B cell (primary cell): Measurements from ENCODE around the gene LCE6A. TPM values are rescaled to one million over a fixed set of nuclear protein-coding genes. Genes with fewer than 3 reads are reported as not detected.

ENCODE experiments used
- ATAC-seq: fragments of 200-7000 bp; cut with Tn5 transposase; one replicate; pipeline ENCODE4 v1.10.0; 2021; ENCODE audit warnings: low read depth, mild to moderate bottlenecking, moderate number of reproducible peaks, moderate library complexity
- CTCF ChIA-PET: fragments of 350-600 bp; sonication (Branson Sonifier 250); formaldehyde crosslinking; loops from one replicate; lab custom pipeline; 2021; ENCODE audit warnings: antibody characterized with exemption, inconsistent platforms; lab: Charles Lee
- POLR2A ChIA-PET: fragments of 350-600 bp; sonication (Branson Sonifier 250); formaldehyde crosslinking; loops from one replicate; lab custom pipeline; 2021; ENCODE audit warnings: antibody characterized with exemption; lab: Charles Lee
- DNase-seq: peaks from one replicate; pipeline ENCODE4 v3.0.0; 2013
- H2AFZ ChIP-seq: 2 replicates; pipeline ENCODE4 v1.6.1; 2012; ENCODE audit warnings: mild to moderate bottlenecking, low read depth, low read length; ENCODE audit not compliant: insufficient read depth, poor library complexity, severe bottlenecking
- H3K27ac ChIP-seq, 2 donors: 1 replicate in 1 of 2; 2 replicates in 1 of 2; pipeline ENCODE4 v1.5.1; 2012 to 2013; ENCODE audit warnings: low read length in 2 of 2, mild to moderate bottlenecking in 2 of 2, moderate library complexity in 1 of 2
- H3K27me3 ChIP-seq, 4 experiments: fragments of 200-600 bp in 1 of 4; sonication (generic) in 1 of 4; replicated peaks in 1 of 4; 1 replicate in 2 of 4; 2 replicates in 2 of 4; pipeline versions ENCODE4 v1.6.1 to v1.7.0; 2013 to 2016; ENCODE audit warnings: low read length in 3 of 4, mild to moderate bottlenecking in 2 of 4, mixed read lengths in 1 of 4, moderate library complexity in 1 of 4; ENCODE audit not compliant: insufficient read depth in 4 of 4, control insufficient read depth in 3 of 4; ENCODE audit errors: control extremely low read depth in 1 of 4
- H3K36me3 ChIP-seq, 2 experiments: replicated peaks in 1 of 2; 1 replicate in 1 of 2; 2 replicates in 1 of 2; pipeline versions ENCODE4 v1.6.1 to v1.7.1; 2013; ENCODE audit warnings: low read length in 1 of 2; ENCODE audit not compliant: insufficient read depth in 2 of 2, control insufficient read depth in 1 of 2; ENCODE audit errors: control extremely low read depth in 1 of 2, extremely low read depth in 1 of 2
- H3K4me1 ChIP-seq, 2 donors: fragments of 200-600 bp in 1 of 2; sonication (generic) in 1 of 2; 1 replicate in 1 of 2; 2 replicates in 1 of 2; pipeline versions ENCODE4 v1.5.1 to v1.6.1; 2013 to 2017; ENCODE audit warnings: low read length in 2 of 2; ENCODE audit not compliant: control insufficient read depth in 2 of 2, insufficient read depth in 2 of 2
- H3K4me2 ChIP-seq: replicated peaks from 2 replicates; pipeline ENCODE3; 2012; ENCODE audit warnings: mild to moderate bottlenecking, low read depth, low read length; ENCODE audit not compliant: poor library complexity, severe bottlenecking
- H3K4me3 ChIP-seq, 5 experiments: fragments of 200-600 bp in 1 of 5; sonication (generic) in 1 of 5; 1 replicate in 3 of 5; 2 replicates in 2 of 5; pipeline versions ENCODE4 v1.5.1 to v1.7.0; 2011 to 2016; ENCODE audit warnings: low read length in 4 of 5, mild to moderate bottlenecking in 4 of 5, low read depth in 2 of 5, control low read depth in 1 of 5, moderate library complexity in 1 of 5; ENCODE audit not compliant: insufficient read depth in 1 of 5; ENCODE audit errors: control extremely low read depth in 1 of 5, extremely low read depth in 1 of 5
- H3K79me2 ChIP-seq: fragments of 200-600 bp; sonication (generic); one replicate; pipeline ENCODE4 v1.6.0; 2016; ENCODE audit warnings: low read length; ENCODE audit not compliant: control insufficient read depth, insufficient read depth
- H3K9ac ChIP-seq: fragments of 200-600 bp; sonication (generic); 2 replicates; pipeline ENCODE4 v1.6.1; 2017; ENCODE audit warnings: mild to moderate bottlenecking, low read length, moderate library complexity
- H3K9me3 ChIP-seq, 3 donors: one replicate each; pipeline versions ENCODE4 v1.6.1 to v1.7.1; 2013; ENCODE audit warnings: low read length in 2 of 3; ENCODE audit not compliant: control insufficient read depth in 2 of 3, insufficient read depth in 1 of 3; ENCODE audit errors: control extremely low read depth in 1 of 3
- H4K20me1 ChIP-seq: 2 replicates; pipeline ENCODE4 v1.6.0; 2012; ENCODE audit warnings: mild to moderate bottlenecking, low read length; ENCODE audit not compliant: insufficient read depth, control insufficient read depth, poor library complexity, severe bottlenecking
- H3K27ac Mint-ChIP-seq: one replicate; pipeline ENCODE4 v1.8.0; 2021; ENCODE audit warnings: mixed read lengths
- H3K27me3 Mint-ChIP-seq: one replicate; pipeline ENCODE4 v1.8.0; 2021; ENCODE audit warnings: mixed read lengths
- H3K4me1 Mint-ChIP-seq: one replicate; pipeline ENCODE4 v1.8.0; 2021; ENCODE audit warnings: mixed read lengths
- H3K4me3 Mint-ChIP-seq: one replicate; pipeline ENCODE4 v1.8.0; 2021; ENCODE audit warnings: mixed read lengths
- H3K9me3 Mint-ChIP-seq: one replicate; pipeline ENCODE4 v1.8.0; 2022; ENCODE audit warnings: mixed read lengths; ENCODE audit not compliant: insufficient read depth
- EZH2 ChIP-seq: IDR thresholded peaks from 2 replicates; pipeline ENCODE4 v1.6.1; 2012; ENCODE audit warnings: borderline replicate concordance, low read depth, mild to moderate bottlenecking, moderate library complexity, low read length; ENCODE audit not compliant: insufficient read depth, poor library complexity, severe bottlenecking
- WGBS: methylation state at CpG from one replicate; pipeline ENCODE4 v1.1.5; 2013; ENCODE audit warnings: missing lambda C conversion rate; ENCODE audit not compliant: insufficient coverage; 5-methylcytosine and 5-hydroxymethylcytosine counted together
- intact Hi-C: fragments of 100-400 bp; cut with micrococcal nuclease; formaldehyde crosslinking; loops from one replicate; pipeline ENCODE4 v1.10.0; 2022
- polyA plus RNA-seq: library from polyadenylated mRNA; depleted of rRNA; stranded (reverse); fragments of >200 nt; gene quantifications from 2 replicates; pipeline ENCODE4 v1.2.3, GENCODE V29; 2012
- total RNA-seq, 2 donors: library from RNA; stranded (reverse); fragments of 120-200 nt in 1 of 2; gene quantifications; 1 replicate in 1 of 2; 2 replicates in 1 of 2; pipeline versions ENCODE4 v1.2.3 to v1.2.4, GENCODE V29; 2013 to 2022
- TF ChIP-seq, protein P1 (sequence below): fragments of 200-600 bp; IDR thresholded peaks from one replicate; pipeline ENCODE4 v1.8.0; 2022; ENCODE audit warnings: antibody characterized with exemption, mild to moderate bottlenecking

Gene LCE6A
- total and polyA plus RNA-seq, 2 donors (not counting 1 experiment from before 2014, with no cell fraction given): not detected

DNA sequence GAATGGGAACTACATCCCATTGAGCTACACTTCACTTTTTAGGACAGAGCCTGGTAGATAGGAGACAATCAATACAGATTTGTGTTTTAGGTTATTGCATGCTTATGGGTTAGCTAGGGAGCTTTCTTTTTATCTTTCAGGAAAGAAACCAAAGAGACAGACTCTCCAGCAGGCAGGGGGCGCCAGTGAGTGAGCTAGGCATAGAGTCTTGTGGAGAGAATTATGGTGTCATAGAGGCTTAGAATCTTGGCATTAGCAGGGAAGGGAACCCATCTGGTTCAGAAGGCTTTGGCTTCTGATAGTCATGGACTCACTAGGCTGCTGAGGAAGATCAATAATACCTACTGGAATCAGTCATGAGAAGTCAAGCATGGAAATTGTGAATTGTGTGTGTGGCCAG is 35.4 kb downstream of the LCE6A start, which contains the start of gene SMCP:
Gene SMCP (plus strand): TSS at position 281 of the 400 bp plus-strand sequence. CDS start 6,101 bp downstream, outside the sequence.
- no peak within 1 kb of the TSS for H3K4me3 Mint-ChIP-seq
- WGBS: no CpG with 5 or more reads among the region's 1 CpG
- Histone ChIP-seq H3K9me3 (no peaks in the 10 kb centered on the region), H3K36me3 (no peaks in the 10 kb centered on the region), H4K20me1 (no peaks in the 10 kb centered on the region), H3K4me3 (no peak within 1 kb of the TSS), H3K79me2 (no peaks in the 10 kb centered on the region), H3K4me2 (no peak within 1 kb of the TSS), H3K9ac (no peak within 1 kb of the TSS), H3K27me3 (peaks cover 0 to 3% (median 1%) of the 10 kb centered on the region in 4 experiments), H3K27ac (no peak within 1 kb of the TSS), H2AFZ (no peak within 1 kb of the TSS), H3K4me1 (no peaks in the 10 kb centered on the region)
- no peak for DNase-seq
- ChIA-PET CTCF (no interaction called here), POLR2A (no interaction called here)
- H3K9me3 Mint-ChIP-seq: no peaks in the 10 kb centered on the region
- H3K27me3 Mint-ChIP-seq: peaks cover 29% of the 10 kb centered on the region
- TF ChIP-seq, protein P1, sequence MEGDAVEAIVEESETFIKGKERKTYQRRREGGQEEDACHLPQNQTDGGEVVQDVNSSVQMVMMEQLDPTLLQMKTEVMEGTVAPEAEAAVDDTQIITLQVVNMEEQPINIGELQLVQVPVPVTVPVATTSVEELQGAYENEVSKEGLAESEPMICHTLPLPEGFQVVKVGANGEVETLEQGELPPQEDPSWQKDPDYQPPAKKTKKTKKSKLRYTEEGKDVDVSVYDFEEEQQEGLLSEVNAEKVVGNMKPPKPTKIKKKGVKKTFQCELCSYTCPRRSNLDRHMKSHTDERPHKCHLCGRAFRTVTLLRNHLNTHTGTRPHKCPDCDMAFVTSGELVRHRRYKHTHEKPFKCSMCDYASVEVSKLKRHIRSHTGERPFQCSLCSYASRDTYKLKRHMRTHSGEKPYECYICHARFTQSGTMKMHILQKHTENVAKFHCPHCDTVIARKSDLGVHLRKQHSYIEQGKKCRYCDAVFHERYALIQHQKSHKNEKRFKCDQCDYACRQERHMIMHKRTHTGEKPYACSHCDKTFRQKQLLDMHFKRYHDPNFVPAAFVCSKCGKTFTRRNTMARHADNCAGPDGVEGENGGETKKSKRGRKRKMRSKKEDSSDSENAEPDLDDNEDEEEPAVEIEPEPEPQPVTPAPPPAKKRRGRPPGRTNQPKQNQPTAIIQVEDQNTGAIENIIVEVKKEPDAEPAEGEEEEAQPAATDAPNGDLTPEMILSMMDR: no peak
- no peak for TF ChIP-seq EZH2
- no peak within 1 kb of the TSS for H3K27ac Mint-ChIP-seq
- intact Hi-C loops: no loop called here
- peaks cover 2% of the 10 kb centered on the region for H3K4me1 Mint-ChIP-seq
- no peak for ATAC-seq

DNA sequence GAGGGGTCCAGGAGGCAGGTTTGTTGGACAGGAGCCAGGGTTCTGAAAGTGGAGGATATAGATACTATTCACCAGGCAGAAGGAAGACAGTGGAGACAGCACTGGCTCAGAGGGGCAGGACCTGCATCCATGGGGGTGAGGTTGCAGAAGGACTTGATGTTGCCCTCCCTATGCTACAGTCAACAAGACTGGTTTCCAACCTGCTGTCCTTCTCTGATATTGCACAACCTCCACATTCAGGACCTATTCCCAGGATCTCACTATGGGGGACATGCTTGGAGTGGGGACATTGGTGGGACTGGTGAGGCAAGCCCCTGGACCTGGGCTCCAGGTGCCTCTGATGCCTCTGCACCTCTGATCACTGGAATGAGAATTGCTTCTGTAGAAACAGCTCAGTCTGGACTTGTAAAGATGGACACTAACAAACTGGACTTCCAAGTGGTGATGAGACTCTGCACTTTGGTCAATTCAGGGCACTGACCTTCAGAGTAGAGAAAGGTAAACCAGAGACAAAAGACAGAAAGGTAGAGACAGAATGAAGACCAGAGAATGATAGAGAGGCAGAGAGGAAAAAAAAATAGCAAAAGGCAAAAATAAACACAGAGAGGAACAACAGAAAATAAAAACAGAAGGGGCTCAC is 37.0 kb downstream of the LCE6A start:
- Histone ChIP-seq H3K79me2 (no peaks in the 10 kb centered on the region), H3K27ac (no peak overlapping the region), H3K4me3 (no peak overlapping the region), H4K20me1 (no peaks in the 10 kb centered on the region), H3K4me2 (no peak overlapping the region), H3K4me1 (no peaks in the 10 kb centered on the region), H3K36me3 (no peaks in the 10 kb centered on the region), H2AFZ (no peak overlapping the region), H3K9me3 (no peaks in the 10 kb centered on the region), H3K27me3 (peaks cover 0 to 3% (median 1%) of the 10 kb centered on the region in 4 experiments), H3K9ac (no peak overlapping the region)
- ATAC-seq (no peak), DNase-seq (no peak)
- Mint-ChIP-seq H3K27ac (no peak overlapping the region), H3K27me3 (peaks cover 23% of the 10 kb centered on the region), H3K9me3 (no peaks in the 10 kb centered on the region), H3K4me3 (no peak overlapping the region), H3K4me1 (peaks cover 2% of the 10 kb centered on the region)
- CTCF ChIA-PET: interaction anchor here (2.3 kb wide), 1 partner anchor 9 kb away, joined by 10 read pairs; no protein-coding TSS in a partner anchor
- intact Hi-C loops: no loop called here
- TF ChIP-seq, protein P1: no peak
- TF ChIP-seq EZH2: no peak
- POLR2A ChIA-PET: no interaction called here
